HL-60 (cell line): ENCODE data around the gene ADGRD2.

Experiments
- POLR2AphosphoS5 ChIP-seq: IDR thresholded peaks from 2 replicates; pipeline ENCODE4 v1.6.1; 2012; ENCODE audit warnings: low read depth
- TF ChIP-seq, protein P1 (sequence below): IDR thresholded peaks from one replicate; pipeline ENCODE4 v1.5.1; 2011; ENCODE audit warnings: low read length, control low read depth, inconsistent platforms; ENCODE audit not compliant: insufficient read depth

DNA sequence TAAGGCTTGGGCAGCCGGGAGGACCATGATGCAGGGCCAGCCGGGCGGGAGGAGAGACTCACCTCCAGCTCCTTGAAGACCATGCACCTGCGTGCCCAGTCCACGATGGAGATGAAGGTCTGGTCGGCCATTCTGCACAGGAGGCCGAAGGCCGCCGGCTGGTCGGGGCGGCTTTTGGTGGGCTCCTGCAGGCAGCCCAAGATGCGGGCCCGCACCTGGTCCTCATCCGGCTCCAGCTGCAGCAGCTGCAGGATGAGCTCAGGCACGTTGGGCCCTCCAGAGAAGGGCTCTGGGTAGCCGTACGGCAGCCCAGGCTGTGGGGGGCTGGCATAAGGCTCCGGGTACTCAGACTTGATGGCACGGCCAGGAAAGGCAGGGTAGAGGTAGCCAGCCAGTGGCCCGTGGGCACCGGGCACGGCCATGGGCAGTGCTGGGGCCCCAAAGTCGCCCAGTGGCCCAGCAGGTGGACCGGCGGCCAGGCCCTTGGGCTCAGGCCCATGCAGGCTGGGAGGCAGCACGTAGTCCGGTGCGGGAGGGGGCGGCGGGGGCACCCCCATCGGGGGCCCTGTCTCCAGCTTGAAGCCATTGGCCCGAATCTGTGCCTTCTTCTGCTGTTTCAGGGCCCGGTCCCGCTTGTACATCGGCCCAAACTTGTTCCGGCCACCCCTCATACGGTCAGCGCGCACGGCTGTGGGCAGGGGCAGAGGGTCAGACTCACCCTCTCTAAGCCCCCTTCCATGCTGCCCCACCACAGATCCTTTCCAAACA, 50.0 kb downstream of the ADGRD2 start:
- TF ChIP-seq, protein P1, sequence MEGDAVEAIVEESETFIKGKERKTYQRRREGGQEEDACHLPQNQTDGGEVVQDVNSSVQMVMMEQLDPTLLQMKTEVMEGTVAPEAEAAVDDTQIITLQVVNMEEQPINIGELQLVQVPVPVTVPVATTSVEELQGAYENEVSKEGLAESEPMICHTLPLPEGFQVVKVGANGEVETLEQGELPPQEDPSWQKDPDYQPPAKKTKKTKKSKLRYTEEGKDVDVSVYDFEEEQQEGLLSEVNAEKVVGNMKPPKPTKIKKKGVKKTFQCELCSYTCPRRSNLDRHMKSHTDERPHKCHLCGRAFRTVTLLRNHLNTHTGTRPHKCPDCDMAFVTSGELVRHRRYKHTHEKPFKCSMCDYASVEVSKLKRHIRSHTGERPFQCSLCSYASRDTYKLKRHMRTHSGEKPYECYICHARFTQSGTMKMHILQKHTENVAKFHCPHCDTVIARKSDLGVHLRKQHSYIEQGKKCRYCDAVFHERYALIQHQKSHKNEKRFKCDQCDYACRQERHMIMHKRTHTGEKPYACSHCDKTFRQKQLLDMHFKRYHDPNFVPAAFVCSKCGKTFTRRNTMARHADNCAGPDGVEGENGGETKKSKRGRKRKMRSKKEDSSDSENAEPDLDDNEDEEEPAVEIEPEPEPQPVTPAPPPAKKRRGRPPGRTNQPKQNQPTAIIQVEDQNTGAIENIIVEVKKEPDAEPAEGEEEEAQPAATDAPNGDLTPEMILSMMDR: no peak
- TF ChIP-seq POLR2AphosphoS5: no peak
